H9 (cell line): ENCODE results near the gene FBXL7. TPM values are rescaled to one million over a fixed set of nuclear protein-coding genes. Genes with fewer than 3 reads are reported as not detected.

ENCODE experiments used
- DNase-seq: peaks from one replicate; pipeline ENCODE4 v3.0.0-alpha.2; 2017
- H2AFZ ChIP-seq: one replicate; pipeline ENCODE4 v1.6.1; 2013; ENCODE audit warnings: mild to moderate bottlenecking, low read length, control low read depth, moderate library complexity
- H2AK5ac ChIP-seq: 2 replicates; pipeline ENCODE4 v1.6.1; 2013; ENCODE audit warnings: low read length, control low read depth, mixed read lengths; ENCODE audit not compliant: insufficient read length
- H2BK120ac ChIP-seq: one replicate; pipeline ENCODE4 v1.6.1; 2013; ENCODE audit warnings: low read depth, mild to moderate bottlenecking, low read length, control low read depth, inconsistent platforms; ENCODE audit not compliant: poor library complexity, severe bottlenecking
- H2BK12ac ChIP-seq: 2 replicates; pipeline ENCODE4 v1.6.1; 2013; ENCODE audit warnings: low read length, control low read depth, mixed read lengths, low read depth; ENCODE audit not compliant: insufficient read length
- H2BK15ac ChIP-seq: 2 replicates; pipeline ENCODE4 v1.6.1; 2013; ENCODE audit warnings: low read depth, low read length, control low read depth
- H2BK20ac ChIP-seq: one replicate; pipeline ENCODE4 v1.6.1; 2013; ENCODE audit warnings: low read depth, mild to moderate bottlenecking, low read length, control low read depth, inconsistent platforms; ENCODE audit not compliant: poor library complexity, severe bottlenecking
- H2BK5ac ChIP-seq: 2 replicates; pipeline ENCODE4 v1.6.1; 2013; ENCODE audit warnings: low read length, control low read depth, mixed read lengths; ENCODE audit not compliant: insufficient read length
- H3K14ac ChIP-seq: 2 replicates; pipeline ENCODE4 v1.6.1; 2013; ENCODE audit warnings: low read length, control low read depth; ENCODE audit not compliant: insufficient read depth
- H3K18ac ChIP-seq: 2 replicates; pipeline ENCODE4 v1.6.1; 2013; ENCODE audit warnings: low read depth, mild to moderate bottlenecking, mixed read lengths, low read length, control low read depth; ENCODE audit not compliant: insufficient read length
- H3K23ac ChIP-seq: 2 replicates; pipeline ENCODE4 v1.6.1; 2013; ENCODE audit warnings: low read length, control low read depth, mixed read lengths, low read depth; ENCODE audit not compliant: insufficient read length
- H3K23me2 ChIP-seq: 2 replicates; pipeline ENCODE4 v1.6.1; 2013; ENCODE audit warnings: low read depth, mild to moderate bottlenecking, mixed read lengths, low read length, control low read depth; ENCODE audit not compliant: insufficient read length, poor library complexity, severe bottlenecking
- H3K27ac ChIP-seq: 2 replicates; pipeline ENCODE4 v1.5.1; 2013; ENCODE audit warnings: low read length, control low read depth, mixed read lengths, low read depth; ENCODE audit not compliant: insufficient read length
- H3K27me3 ChIP-seq: 2 replicates; pipeline ENCODE4 v1.6.1; 2013; ENCODE audit warnings: low read length, control low read depth, inconsistent platforms; ENCODE audit not compliant: insufficient read depth
- H3K4ac ChIP-seq: 2 replicates; pipeline ENCODE4 v1.6.1; 2013; ENCODE audit warnings: low read depth, mild to moderate bottlenecking, control low read depth, inconsistent platforms, low read length, moderate library complexity
- H3K4me1 ChIP-seq: 2 replicates; pipeline ENCODE4 v1.6.1; 2013; ENCODE audit warnings: low read length, control low read depth, inconsistent platforms; ENCODE audit not compliant: insufficient read depth
- H3K4me2 ChIP-seq: 2 replicates; pipeline ENCODE4 v1.6.1; 2013; ENCODE audit warnings: low read length, control low read depth, mixed read lengths; ENCODE audit not compliant: insufficient read length, insufficient read depth
- H3K56ac ChIP-seq: 2 replicates; pipeline ENCODE4 v1.6.1; 2013; ENCODE audit warnings: low read depth, mild to moderate bottlenecking, mixed read lengths, low read length, control low read depth; ENCODE audit not compliant: insufficient read length
- H3K79me1 ChIP-seq: 2 replicates; pipeline ENCODE4 v1.6.1; 2013; ENCODE audit warnings: low read depth, mild to moderate bottlenecking, moderate library complexity, low read length, control low read depth, inconsistent platforms; ENCODE audit not compliant: insufficient read depth, poor library complexity, severe bottlenecking
- H3K79me2 ChIP-seq: 2 replicates; pipeline ENCODE4 v1.6.1; 2013; ENCODE audit warnings: low read length, control low read depth, inconsistent platforms; ENCODE audit not compliant: insufficient read depth
- H3K9ac ChIP-seq: 2 replicates; pipeline ENCODE4 v1.6.1; 2013; ENCODE audit warnings: low read length, control low read depth, mixed read lengths; ENCODE audit not compliant: insufficient read length; ENCODE audit errors: extremely low read depth
- H3K9me3 ChIP-seq: one replicate; pipeline ENCODE4 v1.6.1; 2013; ENCODE audit warnings: low read depth, low read length, inconsistent platforms; ENCODE audit not compliant: control insufficient read depth
- H3T11ph ChIP-seq: one replicate; pipeline ENCODE4 v1.6.1; 2013; ENCODE audit warnings: mild to moderate bottlenecking, low read length, control low read depth, inconsistent platforms
- H4K20me1 ChIP-seq: one replicate; pipeline ENCODE4 v1.6.1; 2013; ENCODE audit not compliant: control insufficient read depth, insufficient read length, insufficient read depth
- H4K5ac ChIP-seq: 2 replicates; pipeline ENCODE4 v1.6.1; 2013; ENCODE audit warnings: low read depth, mild to moderate bottlenecking, mixed read lengths, low read length, control low read depth; ENCODE audit not compliant: insufficient read length
- H4K8ac ChIP-seq: replicated peaks from 2 replicates; pipeline ENCODE4 v1.6.1; 2013; ENCODE audit warnings: low read length, control low read depth, mixed read lengths, low read depth; ENCODE audit not compliant: insufficient read length
- H4K91ac ChIP-seq: 2 replicates; pipeline ENCODE4 v1.6.1; 2013; ENCODE audit warnings: low read depth, mild to moderate bottlenecking, moderate library complexity, mixed read lengths, low read length, control low read depth; ENCODE audit not compliant: insufficient read length
- H3K27ac Mint-ChIP-seq, 3 experiments: 2 replicates in 2 of 3; 3 replicates in 1 of 3; pipeline ENCODE4 v1.8.0; 2020 to 2021; ENCODE audit warnings: mixed read lengths in 3 of 3, mild to moderate bottlenecking in 1 of 3, moderate library complexity in 1 of 3
- H3K27me3 Mint-ChIP-seq: 2 replicates; pipeline ENCODE4 v1.8.0; 2021; ENCODE audit warnings: low read depth, mild to moderate bottlenecking, moderate library complexity, mixed read lengths
- H3K36me3 Mint-ChIP-seq, 3 experiments: 2 replicates in 2 of 3; 3 replicates in 1 of 3; pipeline ENCODE4 v1.8.0; 2020 to 2021; ENCODE audit warnings: low read depth in 3 of 3, mixed read lengths in 3 of 3; ENCODE audit not compliant: insufficient read depth in 1 of 3
- H3K4me1 Mint-ChIP-seq, 2 experiments: 2 replicates each; pipeline ENCODE4 v1.8.0; 2020; ENCODE audit warnings: mixed read lengths in 2 of 2
- H3K4me3 Mint-ChIP-seq, 2 experiments: 2 replicates in 1 of 2; 3 replicates in 1 of 2; pipeline ENCODE4 v1.8.0; 2020 to 2021; ENCODE audit warnings: mild to moderate bottlenecking in 2 of 2, mixed read lengths in 2 of 2, moderate library complexity in 1 of 2
- H3K9me3 Mint-ChIP-seq, 2 experiments: 2 replicates in 1 of 2; 3 replicates in 1 of 2; pipeline ENCODE4 v1.8.0; 2020; ENCODE audit warnings: mild to moderate bottlenecking in 2 of 2, mixed read lengths in 2 of 2, moderate library complexity in 1 of 2
- CTCF ChIP-seq: fragments of 200-600 bp; sonication (generic); conservative IDR thresholded peaks from 3 replicates; pipeline ENCODE4 v1.8.0; 2021; ENCODE audit warnings: antibody characterized with exemption, mild to moderate bottlenecking
- WGBS: extraction: QIAGEN DNeasy Blood & Tissue Kit; methylation state at CpG from one replicate; pipeline ENCODE4 v1.1.7; 2013; ENCODE audit warnings: missing lambda C conversion rate, low lambda C conversion rate, mixed read lengths; ENCODE audit not compliant: insufficient read length; ENCODE audit errors: extremely low coverage; 5-methylcytosine and 5-hydroxymethylcytosine counted together
- total RNA-seq: library from RNA; stranded (reverse); gene quantifications from 2 replicates; pipeline ENCODE4 v1.2.1, GENCODE V29; 2021

FBXL7 gene
- total RNA-seq, 1 experiment from 2014 or later: 14.6 TPM

DNA sequence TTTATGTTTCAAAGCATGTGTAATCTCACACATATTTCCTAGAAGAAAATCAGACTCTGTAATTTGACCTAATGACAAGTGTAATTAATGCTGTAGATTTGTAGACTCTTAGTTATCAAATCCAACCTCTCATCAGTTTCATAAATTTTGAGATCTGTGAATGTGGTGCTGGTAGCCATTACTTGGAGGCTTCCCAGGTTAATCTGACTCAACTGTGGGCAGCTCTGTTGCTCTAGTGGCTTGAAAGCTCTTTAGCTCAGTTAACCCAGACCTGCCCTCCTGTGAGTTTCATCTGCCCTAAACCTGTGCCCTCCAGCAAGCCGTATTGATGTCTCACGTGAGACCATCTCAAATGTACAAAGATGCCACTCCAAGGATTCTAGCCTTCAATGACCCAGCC, 323.4 kb downstream of the FBXL7 start:
- Mint-ChIP-seq H3K4me3 (no peak overlapping the region), H3K4me1 (peaks cover 13 to 20% of the 10 kb centered on the region in 2 experiments), H3K27me3 (no peaks in the 10 kb centered on the region), H3K36me3 (no peaks in the 10 kb centered on the region), H3K27ac (peak overlapping the region in 2 of 3 experiments; percentile 6 to 50; a peak in 2 of 7 replicates), H3K9me3 (no peaks in the 10 kb centered on the region)
- no peak overlapping the region for H2BK5ac ChIP-seq
- no peaks in the 10 kb centered on the region for H3K9me3 ChIP-seq
- H4K20me1 ChIP-seq: no peaks in the 10 kb centered on the region
- H3K18ac ChIP-seq: no peak overlapping the region
- H3T11ph ChIP-seq: no peak overlapping the region
- H3K23me2 ChIP-seq: no peaks in the 10 kb centered on the region
- no peaks in the 10 kb centered on the region for H3K4me1 ChIP-seq
- no peak overlapping the region for H3K14ac ChIP-seq
- no peak overlapping the region for H4K5ac ChIP-seq
- no peak for TF ChIP-seq CTCF
- no peaks in the 10 kb centered on the region for H3K79me2 ChIP-seq
- no CpG with 5 or more reads among the region's 2 CpGs for WGBS
- H3K9ac ChIP-seq: no peak overlapping the region
- no peak overlapping the region for H2BK20ac ChIP-seq
- H4K91ac ChIP-seq: no peak overlapping the region
- H3K79me1 ChIP-seq: no peaks in the 10 kb centered on the region
- no peak overlapping the region for H3K4me2 ChIP-seq
- no peak overlapping the region for H4K8ac ChIP-seq
- no peak overlapping the region for H3K56ac ChIP-seq
- no peak overlapping the region for H2BK15ac ChIP-seq
- H3K23ac ChIP-seq: no peak overlapping the region
- no peak overlapping the region for H2AFZ ChIP-seq
- H3K4ac ChIP-seq: no peak overlapping the region
- H2AK5ac ChIP-seq: no peak overlapping the region
- H3K27ac ChIP-seq: no peak overlapping the region
- no peak overlapping the region for H2BK120ac ChIP-seq
- H2BK12ac ChIP-seq: no peak overlapping the region
- H3K27me3 ChIP-seq: no peaks in the 10 kb centered on the region
- no peak for DNase-seq
